Dermis blood vessel endothelial cell (primary cell): ENCODE measurements around the gene TMPRSS2. TPM values are rescaled to one million over a fixed set of nuclear protein-coding genes. Genes with fewer than 3 reads are reported as not detected.

Source experiments
- DNase-seq: peaks from one replicate; pipeline ENCODE4 v3.0.0; 2010
- total RNA-seq: library from RNA; depleted of rRNA; stranded (reverse); fragments of >200 nt; gene quantifications from 2 replicates; pipeline ENCODE4 v1.2.3, GENCODE V29; 2014

The TMPRSS2 gene
- total RNA-seq, 1 donor from 2014 or later: not detected

DNA sequence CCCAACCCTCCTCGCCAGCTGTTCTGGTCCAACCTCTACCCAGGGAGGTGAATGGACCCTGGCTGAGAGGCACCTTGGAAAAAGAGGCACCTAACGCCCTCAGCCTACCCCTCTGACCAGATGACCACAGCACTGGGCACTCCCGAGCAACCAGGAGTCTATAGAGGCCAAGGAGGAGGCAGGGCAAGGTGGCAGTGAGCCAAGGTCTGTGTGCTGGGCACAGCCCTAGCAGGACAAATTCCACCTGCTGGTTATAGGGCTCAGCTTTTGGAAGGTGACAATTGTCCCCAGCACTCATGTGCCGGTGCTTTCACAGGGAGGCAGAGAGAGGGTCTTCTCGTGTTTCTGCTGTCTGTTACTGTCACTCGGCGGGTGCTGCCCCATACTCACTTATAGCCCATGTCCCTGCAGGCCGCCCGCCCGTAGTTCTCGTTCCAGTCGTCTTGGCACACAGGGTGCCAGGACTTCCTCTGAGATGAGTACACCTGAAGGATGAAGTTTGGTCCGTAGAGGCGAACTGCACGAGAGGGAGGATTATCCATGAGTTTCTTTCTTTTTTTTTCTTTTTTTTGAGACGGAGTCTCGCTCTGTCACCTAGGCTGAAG, 27.8 kb downstream of the TMPRSS2 start:
- no peak for DNase-seq

DNA sequence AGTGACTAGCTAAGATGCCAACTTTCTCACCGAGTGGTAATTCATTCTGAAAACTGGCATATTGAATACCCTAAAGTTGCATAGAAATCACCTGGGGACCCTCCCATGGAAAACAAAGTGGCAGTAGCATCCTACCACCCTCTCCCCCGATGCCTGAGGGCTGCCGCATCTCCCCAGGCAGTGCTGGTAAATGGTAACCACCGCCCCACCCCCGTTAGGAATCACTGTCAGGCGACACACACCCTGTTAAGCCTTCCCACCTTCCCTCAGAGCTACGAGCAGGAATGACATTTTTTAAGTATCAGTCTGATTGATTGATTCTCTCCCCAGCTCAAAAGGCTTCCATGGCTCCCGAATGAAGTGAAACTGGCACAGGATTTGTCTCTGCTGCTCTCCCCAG, 28.3 kb downstream of the TMPRSS2 start:
- no peak for DNase-seq

DNA sequence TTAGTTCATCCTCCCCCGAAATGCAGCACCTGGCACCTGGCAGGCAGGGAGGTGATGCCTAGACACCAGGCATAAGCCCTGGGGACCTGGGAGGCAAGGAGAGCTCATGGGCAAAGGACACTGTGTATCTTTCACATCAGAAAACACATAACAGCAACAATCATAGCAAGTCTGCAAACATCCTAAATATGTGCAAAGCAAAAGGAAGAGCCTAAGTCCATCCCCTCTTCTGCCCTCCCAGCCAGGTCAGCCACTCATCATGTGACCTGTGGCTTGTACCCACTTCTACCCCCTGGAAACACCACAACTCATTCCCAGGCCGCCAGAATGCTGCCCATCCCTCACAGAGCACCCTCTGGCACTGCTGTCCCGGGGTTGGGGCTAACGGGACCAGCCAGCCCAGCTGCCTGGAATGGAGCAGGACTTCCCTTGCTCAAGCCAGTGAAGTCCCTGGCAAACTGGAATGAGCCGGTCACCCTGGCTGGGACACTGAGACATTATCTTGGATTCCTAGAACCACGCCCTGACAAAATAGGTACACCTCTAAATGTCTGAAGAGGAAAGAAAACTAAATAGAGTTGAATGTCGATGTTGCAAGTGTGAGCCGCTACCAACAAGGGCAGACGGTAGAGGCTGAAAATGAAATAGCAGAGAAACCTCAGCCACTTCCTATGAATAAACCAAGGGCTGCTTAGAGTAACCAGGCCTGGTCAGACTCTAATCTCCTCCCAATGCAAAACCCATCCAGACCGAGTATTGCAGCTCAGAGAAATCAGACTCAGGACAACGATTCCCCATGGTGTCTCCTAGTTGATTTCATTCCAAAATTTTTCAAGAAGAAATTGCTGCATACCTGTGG, 29.4 kb downstream of the TMPRSS2 start:
- no peak for DNase-seq

DNA sequence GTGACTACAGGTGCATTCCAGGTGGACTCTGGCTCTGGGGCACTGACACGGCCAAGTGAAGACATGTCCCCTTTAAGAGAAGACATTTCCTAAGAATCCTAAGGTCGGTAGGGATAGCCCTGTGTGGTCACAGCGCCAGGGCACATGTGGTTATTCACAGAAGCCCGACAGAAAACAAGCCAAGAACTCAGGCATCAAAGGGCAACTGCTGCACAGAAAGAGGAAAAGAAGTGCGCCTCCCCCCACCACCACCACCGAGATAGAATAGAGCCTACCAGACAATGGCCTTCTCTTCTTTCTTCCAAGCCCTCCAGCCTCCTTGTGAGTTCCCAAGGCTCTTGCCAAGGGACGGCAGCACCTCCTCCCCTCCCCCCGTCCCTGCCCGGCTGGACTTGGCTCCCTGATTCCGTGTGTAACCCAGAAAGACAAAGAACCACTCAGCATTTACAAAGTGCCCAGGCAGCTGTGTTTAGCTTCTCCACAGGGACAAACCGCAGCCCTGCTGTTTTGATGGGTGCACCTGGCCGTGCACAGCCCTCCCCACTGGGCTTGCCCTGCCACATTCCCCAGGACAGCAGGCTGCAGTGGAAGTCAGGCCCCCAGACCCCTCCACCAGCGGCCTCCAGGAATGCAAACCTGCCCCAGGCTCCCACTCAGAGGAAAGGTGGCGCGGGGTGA, 30.2 kb downstream of the TMPRSS2 start:
- no peak for DNase-seq

DNA sequence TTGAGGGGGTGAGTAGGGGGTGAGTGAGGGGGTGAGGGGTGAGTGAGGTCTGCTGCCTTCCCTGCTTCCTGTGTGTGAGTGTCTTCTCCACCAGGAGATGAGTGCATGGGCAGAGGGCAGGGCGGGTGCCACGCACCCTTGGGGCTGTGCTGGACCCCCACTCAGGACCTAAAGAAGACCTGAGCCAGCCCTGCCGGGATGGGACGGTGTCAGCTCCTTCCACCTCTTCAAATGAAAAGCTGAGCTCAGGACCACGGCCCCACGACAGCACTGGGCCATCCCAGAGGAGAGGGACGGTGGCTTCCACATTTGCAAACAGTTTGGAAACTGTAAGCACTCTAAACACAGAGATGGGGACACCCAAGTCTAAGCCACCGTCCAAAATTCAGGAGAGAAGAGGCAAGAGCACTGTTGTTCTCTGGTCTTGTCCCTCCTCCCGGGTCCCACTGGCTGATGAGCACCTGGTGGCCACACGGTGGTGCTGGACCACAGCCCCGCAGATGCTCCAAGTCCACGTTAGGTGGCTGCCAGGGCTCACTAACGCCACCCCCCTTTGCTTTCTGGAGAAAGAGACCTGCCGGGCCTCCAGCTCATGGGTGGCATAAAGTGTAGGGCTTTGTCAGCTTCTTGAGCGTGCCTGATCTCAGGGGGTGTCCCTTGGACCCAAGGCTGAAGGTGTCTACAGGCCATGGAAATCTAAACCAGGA, 32.1 kb downstream of the TMPRSS2 start:
- DNase-seq: no peak

DNA sequence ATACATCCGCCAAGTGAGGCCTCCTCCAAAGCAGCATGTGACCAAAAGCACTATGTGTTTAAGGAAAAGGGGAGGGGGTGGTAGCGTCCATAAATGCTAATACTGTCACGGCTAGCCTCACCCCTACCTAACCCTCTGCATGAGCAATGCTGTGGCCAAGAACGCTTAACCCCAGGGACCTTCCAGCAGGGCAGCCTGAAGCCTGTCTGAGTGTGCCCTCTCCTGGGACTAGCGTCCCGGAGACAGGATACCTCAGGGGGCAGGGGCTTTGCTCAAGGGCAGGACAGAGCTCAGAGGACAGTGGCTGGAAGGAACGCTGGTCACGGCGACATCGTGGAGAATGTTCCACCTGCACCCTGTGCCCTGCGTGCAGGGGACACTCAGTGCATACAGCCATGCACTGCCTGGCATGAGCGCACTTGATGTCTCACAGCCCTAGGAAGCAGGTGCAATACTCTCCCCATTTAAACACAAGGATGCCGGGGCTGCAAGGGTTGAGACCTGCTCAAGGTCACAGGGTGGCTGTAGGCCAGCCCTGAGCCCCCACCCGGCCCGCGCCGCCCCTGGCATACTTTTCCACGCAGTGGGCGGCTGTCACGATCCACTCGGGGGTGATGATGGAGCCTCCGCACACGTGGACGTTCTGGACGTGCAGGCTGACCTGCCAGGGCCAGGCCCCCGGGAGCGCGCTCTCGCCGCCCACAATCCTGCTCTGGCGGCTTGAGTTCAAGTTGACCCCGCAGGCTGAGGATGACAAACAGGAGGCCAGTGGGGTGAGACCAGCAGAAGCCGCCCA, 35.0 kb downstream of the TMPRSS2 start:
- no peak for DNase-seq

DNA sequence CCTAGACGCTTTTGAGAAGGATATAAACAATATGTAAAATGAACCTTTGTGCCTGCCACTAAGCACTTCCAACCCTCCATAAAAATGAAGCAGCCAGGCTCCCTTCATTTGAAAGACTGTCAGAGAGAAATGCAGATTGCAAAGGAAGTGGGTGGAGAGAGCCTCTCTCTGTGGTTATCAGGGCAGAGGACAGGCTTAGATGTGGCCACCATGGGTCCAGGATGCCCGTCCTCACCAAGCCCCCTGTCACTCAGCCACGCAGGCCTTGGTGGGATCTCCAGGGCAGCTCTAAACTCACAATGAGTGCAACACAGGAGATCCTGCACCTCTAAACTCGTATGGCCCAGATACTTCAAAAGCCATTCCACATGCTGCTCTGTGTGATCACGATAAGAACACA, 37.9 kb downstream of the TMPRSS2 start:
- DNase-seq: no peak

DNA sequence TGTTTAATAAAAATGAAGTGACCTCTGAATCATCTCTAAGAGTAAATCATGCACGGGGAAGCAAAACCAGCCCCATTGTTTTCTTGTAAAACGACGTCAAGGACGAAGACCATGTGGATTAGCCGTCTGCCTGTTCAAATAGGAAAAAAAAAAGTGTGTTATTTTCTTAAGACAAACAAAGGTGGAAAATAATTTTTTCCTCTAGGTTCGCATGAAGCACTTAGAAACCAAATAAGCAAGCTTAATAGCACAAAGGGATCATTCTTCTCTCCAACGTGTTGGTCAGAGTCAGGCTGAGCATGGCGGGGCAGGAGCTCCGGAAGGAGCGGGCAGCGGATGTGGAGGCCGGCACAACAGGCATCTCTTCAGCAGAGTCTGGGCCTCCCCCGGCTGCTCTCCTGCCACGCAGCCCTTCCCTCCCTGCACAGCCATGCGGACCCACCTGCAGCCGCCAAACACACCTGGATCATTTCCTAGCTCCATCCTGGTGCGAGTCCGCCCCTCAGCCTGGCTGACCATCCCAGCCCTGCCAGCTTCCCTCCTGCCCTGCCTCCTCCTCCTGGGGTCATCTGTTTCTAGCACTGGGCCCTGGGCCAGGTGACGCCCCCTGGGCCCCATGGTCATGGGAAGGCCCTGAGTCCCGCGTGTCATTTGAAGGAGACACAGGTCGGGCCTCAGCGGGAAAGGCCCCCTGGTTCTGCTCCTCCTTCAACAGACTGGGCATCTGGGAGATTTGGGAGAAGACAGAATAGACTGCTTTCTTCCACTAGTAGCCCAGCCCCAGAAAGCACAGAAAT, 41.7 kb downstream of the TMPRSS2 start:
- no peak for DNase-seq

DNA sequence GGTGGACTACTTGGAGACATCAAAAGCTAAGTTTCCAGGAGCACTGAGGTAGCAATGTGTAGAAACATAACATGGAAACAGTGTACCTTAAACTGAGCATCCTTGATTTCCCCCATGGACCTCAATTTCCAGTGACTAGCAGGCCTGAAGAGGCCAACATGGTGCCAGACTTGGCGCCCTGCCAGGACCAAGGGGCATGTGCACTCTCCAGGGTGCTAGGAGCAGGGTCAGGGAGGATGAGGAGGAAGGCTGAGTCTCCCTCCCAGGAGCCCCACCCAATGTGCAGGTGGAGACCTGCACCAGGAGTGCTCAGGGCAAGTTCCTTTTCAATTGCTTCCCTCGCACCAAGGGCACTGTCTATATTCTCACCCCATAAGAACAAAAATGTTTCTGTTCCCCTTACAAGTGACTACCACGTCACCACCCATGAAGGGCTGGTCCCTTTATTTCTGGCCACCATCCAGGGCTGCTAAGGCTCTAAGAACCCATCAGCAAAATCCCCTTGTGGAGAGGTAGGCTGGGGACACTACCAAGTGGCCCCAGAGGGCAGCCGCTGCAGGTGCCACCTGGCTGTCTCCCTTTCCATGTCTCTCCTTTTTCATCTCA, 42.7 kb downstream of the TMPRSS2 start:
- no peak for DNase-seq

DNA sequence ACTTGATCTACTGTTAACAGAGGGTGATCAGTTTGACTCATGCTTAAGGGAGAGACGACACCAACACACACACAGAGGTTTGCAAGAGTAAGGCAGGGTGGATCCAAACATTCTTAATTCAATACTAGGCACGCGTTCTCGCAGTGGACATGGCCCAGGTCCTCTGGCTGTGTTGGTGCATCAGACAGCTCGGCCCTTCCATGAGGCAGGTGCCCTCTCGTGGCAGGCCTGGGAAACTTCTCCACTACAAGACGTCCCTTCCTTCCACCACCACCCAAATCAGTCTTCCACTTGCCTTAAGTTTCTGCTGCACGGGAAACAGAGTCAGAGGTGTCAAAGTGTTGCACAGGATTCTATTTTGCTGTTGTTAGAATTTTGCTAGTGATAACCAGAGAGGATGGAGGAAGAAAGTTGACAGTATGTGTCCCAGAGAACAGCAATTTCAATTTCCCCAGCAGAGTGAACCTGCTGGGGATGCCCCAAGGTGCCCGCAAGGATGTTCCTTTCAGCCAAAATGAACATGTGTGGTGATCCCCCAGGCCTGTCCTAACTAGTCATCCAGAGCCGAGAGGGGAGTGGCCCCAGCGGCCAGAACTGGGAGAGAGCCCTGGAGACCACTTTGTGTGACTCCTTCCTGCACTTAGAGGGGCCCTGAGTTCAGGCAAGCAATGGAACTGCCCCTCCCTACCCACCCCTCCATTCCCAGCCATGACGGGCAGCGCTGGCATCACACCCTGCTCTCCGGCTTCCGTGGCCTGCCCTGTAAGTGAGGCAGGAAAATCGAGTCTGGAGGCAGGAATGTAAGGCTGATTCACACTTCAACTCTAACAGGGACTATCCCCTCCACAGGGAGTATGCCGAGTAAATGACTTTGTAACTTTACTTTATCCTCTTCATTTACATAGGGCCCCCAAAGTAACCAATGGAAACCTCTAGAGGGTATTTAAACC, 47.1 kb downstream of the TMPRSS2 start:
- DNase-seq: peak; percentile 84

DNA sequence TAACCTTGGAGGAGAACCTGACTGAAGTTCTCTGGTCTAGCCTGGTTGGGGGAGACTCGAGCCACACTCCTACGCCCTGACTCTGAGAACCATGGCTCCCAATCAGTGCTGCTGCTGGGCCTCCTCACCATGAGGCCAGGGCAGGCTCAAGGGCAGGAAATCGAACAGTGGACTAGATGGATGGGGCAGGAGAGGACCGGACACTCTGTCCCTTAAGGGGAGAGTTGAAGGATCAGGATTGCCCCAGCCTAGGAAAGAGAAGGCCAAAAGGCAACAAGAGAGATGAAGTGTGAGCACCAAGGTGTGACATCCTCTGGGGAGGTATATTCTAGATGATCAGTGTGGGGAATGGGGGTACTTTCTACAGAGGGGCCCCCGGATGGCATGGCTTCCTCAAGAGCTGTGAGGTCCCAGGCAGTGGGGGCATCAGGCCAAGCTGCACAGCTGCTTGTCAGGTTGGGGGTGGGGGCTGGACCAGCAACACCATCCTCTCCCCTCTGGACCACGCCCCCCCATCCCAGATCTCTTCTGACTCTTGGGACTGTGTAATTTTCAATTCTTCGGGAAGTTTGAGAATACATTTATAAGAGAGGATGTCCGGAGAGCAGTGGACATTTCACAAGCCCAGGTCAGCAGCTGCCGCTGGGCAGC, 47.9 kb downstream of the TMPRSS2 start:
- DNase-seq: no peak

DNA sequence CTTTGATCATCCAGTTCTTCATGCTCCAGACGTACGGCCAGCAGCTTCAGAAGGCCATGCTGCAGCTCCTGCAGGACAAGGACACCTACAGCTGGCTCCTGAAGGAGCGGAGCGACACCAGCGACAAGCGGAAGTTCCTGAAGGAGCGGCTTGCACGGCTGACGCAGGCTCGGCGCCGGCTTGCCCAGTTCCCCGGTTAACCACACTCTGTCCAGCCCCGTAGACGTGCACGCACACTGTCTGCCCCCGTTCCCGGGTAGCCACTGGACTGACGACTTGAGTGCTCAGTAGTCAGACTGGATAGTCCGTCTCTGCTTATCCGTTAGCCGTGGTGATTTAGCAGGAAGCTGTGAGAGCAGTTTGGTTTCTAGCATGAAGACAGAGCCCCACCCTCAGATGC, 49.4 kb downstream of the TMPRSS2 start:
- no peak for DNase-seq

DNA sequence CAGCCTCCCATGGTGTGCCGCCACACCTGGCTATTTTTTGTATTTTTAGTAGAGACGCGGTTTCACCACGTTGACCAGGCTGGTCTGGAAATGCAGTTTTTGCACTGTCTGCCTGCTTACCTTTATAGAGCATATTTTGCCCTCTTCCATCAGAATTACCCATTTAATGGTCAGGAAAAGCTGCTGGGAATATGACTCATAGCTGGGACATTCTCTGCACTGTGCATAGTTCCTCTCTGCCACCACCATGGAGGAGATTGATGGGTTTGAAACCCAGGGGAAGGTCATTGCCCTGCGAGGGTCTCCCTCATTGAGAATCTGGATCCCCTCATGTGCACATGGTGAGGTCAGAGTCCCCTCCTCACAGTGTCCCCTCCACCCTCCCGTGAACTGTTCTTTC, 49.8 kb downstream of the TMPRSS2 start:
- peak; percentile 11 for DNase-seq

DNA sequence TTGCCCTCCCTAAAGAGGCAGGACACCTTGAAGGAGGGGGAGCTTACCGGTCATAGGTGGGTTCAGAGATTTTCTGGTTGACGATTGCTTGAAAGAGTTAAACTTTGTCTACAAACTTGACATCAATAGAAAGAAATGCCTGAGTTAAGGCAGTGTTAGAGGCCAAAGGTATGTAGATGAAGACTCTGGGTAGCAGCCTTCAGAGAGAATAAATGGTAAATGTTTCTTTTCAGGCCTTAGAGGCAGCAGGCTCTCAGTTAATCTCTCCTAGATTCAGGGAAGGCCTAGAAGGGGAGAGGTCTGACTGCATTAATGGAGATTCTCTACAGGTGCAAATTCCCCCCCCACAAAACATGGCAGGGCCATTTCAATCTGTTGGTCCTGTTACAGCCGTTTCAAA, 54.2 kb downstream of the TMPRSS2 start:
- no peak for DNase-seq

DNA sequence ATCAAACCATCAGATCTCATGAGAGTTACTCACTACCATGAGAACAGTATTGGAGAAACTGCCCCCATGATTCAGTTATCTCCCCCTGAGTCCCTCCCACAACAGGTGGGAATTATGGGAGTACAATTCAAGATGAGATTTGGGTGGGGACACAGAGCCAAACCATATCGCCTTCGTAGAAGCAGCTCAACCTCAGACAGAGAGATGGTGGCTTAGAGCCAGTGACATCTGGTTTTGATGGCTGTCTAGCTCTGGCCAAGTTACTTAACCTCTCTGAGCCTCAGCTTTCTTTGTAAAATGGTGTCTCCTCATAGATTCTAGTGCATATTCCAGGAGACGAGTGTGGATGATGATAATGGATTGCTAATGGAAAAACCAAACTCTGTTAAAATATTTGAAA, 54.8 kb downstream of the TMPRSS2 start:
- no peak for DNase-seq

DNA sequence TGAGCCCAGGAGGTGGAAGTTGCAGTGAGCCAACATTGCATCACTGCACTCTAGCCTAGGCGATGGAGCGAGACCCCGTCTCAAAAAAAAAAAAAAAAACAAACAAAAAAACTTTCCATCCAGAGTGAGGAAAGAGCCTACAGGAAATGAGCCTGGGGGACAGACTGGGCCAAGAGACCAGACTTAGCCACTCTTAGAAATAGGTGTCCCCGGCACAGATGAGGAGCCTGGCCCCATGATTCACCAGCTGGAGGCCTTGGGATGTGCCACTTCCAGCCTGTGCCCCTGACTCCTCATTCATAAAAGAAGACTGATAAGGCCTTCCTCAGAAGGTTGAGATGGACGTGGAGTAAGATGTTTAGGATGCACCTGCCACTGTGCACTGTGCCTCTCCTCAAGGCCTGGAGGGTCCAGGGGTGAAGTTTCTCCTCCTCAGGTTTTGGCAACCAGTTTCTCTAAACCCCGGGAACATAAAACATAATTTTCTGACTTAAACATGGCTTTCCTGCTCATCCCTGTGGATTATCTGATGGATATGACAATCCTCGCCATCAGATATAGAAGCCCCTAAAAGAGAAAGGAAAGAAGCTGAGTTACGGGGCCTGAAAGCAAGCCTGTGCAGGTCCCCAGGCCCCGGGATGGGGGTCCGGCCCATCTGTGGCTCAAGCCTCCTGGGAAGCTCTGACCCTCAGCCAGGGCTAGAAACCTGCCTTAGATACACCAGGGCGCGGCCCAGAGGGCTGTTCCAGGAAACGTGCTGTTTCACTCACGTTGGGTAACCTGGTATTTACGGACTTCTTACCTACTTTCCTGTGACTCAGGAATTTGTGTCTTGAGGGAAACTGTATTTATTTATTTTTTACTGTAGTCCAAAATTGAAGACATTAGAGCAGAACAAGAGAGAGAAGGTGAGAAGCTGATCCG, 55.9 kb downstream of the TMPRSS2 start:
- no peak for DNase-seq

DNA sequence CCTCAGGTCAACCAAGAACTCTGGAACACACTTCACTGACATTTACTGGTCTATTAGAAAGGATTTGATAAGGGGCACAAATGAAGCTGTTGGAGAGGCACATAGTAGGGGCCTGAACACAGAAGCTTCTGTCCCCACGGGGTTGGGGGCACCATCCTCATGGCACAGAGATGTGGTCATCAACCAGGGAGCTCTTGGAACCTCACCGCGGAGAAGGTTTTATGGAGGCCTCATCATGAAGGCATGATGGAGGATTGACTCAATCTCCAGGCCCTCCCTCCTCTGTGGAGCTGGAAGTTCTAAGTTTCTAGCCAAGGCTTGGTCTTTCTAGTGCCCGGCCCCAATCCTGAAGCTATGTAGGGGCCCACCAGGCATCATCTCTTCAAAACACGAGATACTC, 58.3 kb downstream of the TMPRSS2 start:
- no peak for DNase-seq

DNA sequence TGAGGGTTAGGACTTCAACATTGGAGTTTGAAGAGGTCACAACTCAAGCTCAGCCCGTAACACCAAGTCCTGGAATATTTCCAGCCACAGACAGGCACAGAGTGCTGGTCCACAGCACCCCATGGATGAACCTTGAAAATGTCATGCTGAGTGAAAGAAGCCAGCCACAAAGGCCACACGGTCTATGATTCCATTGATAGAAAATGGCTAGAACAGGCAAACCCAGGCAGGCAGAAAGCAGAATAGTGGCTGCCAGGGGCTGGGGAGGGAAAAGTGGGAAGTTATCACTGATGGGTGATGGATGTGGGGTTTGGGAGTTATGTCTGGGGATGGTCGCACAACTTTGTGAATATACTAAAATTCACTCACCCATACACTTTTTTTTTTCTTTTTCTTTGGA, 60.6 kb downstream of the TMPRSS2 start:
- no peak for DNase-seq
